B cell (primary cell): ENCODE data around the gene TP63. TPM values are rescaled to one million over a fixed set of nuclear protein-coding genes. Genes with fewer than 3 reads are reported as not detected.
"Not testable (repeated sequence)": the region's sequence is repeated elsewhere in the genome, so short reads cannot be mapped to it uniquely, and the experiment has no call there.

Experiments
- ATAC-seq: fragments of 200-7000 bp; cut with Tn5 transposase; one replicate; pipeline ENCODE4 v1.10.0; 2021; ENCODE audit warnings: low read depth, mild to moderate bottlenecking, moderate number of reproducible peaks, moderate library complexity
- CTCF ChIA-PET: fragments of 350-600 bp; sonication (Branson Sonifier 250); formaldehyde crosslinking; loops from one replicate; lab custom pipeline; 2021; ENCODE audit warnings: antibody characterized with exemption, inconsistent platforms; lab: Charles Lee
- POLR2A ChIA-PET: fragments of 350-600 bp; sonication (Branson Sonifier 250); formaldehyde crosslinking; loops from one replicate; lab custom pipeline; 2021; ENCODE audit warnings: antibody characterized with exemption; lab: Charles Lee
- DNase-seq: peaks from one replicate; pipeline ENCODE4 v3.0.0; 2013
- H2AFZ ChIP-seq: 2 replicates; pipeline ENCODE4 v1.6.1; 2012; ENCODE audit warnings: mild to moderate bottlenecking, low read depth, low read length; ENCODE audit not compliant: insufficient read depth, poor library complexity, severe bottlenecking
- H3K27ac ChIP-seq, 2 donors: 1 replicate in 1 of 2; 2 replicates in 1 of 2; pipeline ENCODE4 v1.5.1; 2012 to 2013; ENCODE audit warnings: low read length in 2 of 2, mild to moderate bottlenecking in 2 of 2, moderate library complexity in 1 of 2
- H3K27me3 ChIP-seq, 4 experiments: fragments of 200-600 bp in 1 of 4; sonication (generic) in 1 of 4; replicated peaks in 1 of 4; 1 replicate in 2 of 4; 2 replicates in 2 of 4; pipeline versions ENCODE4 v1.6.1 to v1.7.0; 2013 to 2016; ENCODE audit warnings: low read length in 3 of 4, mild to moderate bottlenecking in 2 of 4, mixed read lengths in 1 of 4, moderate library complexity in 1 of 4; ENCODE audit not compliant: insufficient read depth in 4 of 4, control insufficient read depth in 3 of 4; ENCODE audit errors: control extremely low read depth in 1 of 4
- H3K36me3 ChIP-seq, 2 experiments: replicated peaks in 1 of 2; 1 replicate in 1 of 2; 2 replicates in 1 of 2; pipeline versions ENCODE4 v1.6.1 to v1.7.1; 2013; ENCODE audit warnings: low read length in 1 of 2; ENCODE audit not compliant: insufficient read depth in 2 of 2, control insufficient read depth in 1 of 2; ENCODE audit errors: control extremely low read depth in 1 of 2, extremely low read depth in 1 of 2
- H3K4me1 ChIP-seq, 2 donors: fragments of 200-600 bp in 1 of 2; sonication (generic) in 1 of 2; 1 replicate in 1 of 2; 2 replicates in 1 of 2; pipeline versions ENCODE4 v1.5.1 to v1.6.1; 2013 to 2017; ENCODE audit warnings: low read length in 2 of 2; ENCODE audit not compliant: control insufficient read depth in 2 of 2, insufficient read depth in 2 of 2
- H3K4me2 ChIP-seq: replicated peaks from 2 replicates; pipeline ENCODE3; 2012; ENCODE audit warnings: mild to moderate bottlenecking, low read depth, low read length; ENCODE audit not compliant: poor library complexity, severe bottlenecking
- H3K4me3 ChIP-seq, 5 experiments: fragments of 200-600 bp in 1 of 5; sonication (generic) in 1 of 5; 1 replicate in 3 of 5; 2 replicates in 2 of 5; pipeline versions ENCODE4 v1.5.1 to v1.7.0; 2011 to 2016; ENCODE audit warnings: low read length in 4 of 5, mild to moderate bottlenecking in 4 of 5, low read depth in 2 of 5, control low read depth in 1 of 5, moderate library complexity in 1 of 5; ENCODE audit not compliant: insufficient read depth in 1 of 5; ENCODE audit errors: control extremely low read depth in 1 of 5, extremely low read depth in 1 of 5
- H3K79me2 ChIP-seq: fragments of 200-600 bp; sonication (generic); one replicate; pipeline ENCODE4 v1.6.0; 2016; ENCODE audit warnings: low read length; ENCODE audit not compliant: control insufficient read depth, insufficient read depth
- H3K9ac ChIP-seq: fragments of 200-600 bp; sonication (generic); 2 replicates; pipeline ENCODE4 v1.6.1; 2017; ENCODE audit warnings: mild to moderate bottlenecking, low read length, moderate library complexity
- H3K9me3 ChIP-seq, 3 donors: one replicate each; pipeline versions ENCODE4 v1.6.1 to v1.7.1; 2013; ENCODE audit warnings: low read length in 2 of 3; ENCODE audit not compliant: control insufficient read depth in 2 of 3, insufficient read depth in 1 of 3; ENCODE audit errors: control extremely low read depth in 1 of 3
- H4K20me1 ChIP-seq: 2 replicates; pipeline ENCODE4 v1.6.0; 2012; ENCODE audit warnings: mild to moderate bottlenecking, low read length; ENCODE audit not compliant: insufficient read depth, control insufficient read depth, poor library complexity, severe bottlenecking
- H3K27ac Mint-ChIP-seq: one replicate; pipeline ENCODE4 v1.8.0; 2021; ENCODE audit warnings: mixed read lengths
- H3K27me3 Mint-ChIP-seq: one replicate; pipeline ENCODE4 v1.8.0; 2021; ENCODE audit warnings: mixed read lengths
- H3K4me1 Mint-ChIP-seq: one replicate; pipeline ENCODE4 v1.8.0; 2021; ENCODE audit warnings: mixed read lengths
- H3K4me3 Mint-ChIP-seq: one replicate; pipeline ENCODE4 v1.8.0; 2021; ENCODE audit warnings: mixed read lengths
- H3K9me3 Mint-ChIP-seq: one replicate; pipeline ENCODE4 v1.8.0; 2022; ENCODE audit warnings: mixed read lengths; ENCODE audit not compliant: insufficient read depth
- CTCF ChIP-seq: fragments of 200-600 bp; IDR thresholded peaks from one replicate; pipeline ENCODE4 v1.8.0; 2022; ENCODE audit warnings: antibody characterized with exemption, mild to moderate bottlenecking
- EZH2 ChIP-seq: IDR thresholded peaks from 2 replicates; pipeline ENCODE4 v1.6.1; 2012; ENCODE audit warnings: borderline replicate concordance, low read depth, mild to moderate bottlenecking, moderate library complexity, low read length; ENCODE audit not compliant: insufficient read depth, poor library complexity, severe bottlenecking
- WGBS: methylation state at CpG from one replicate; pipeline ENCODE4 v1.1.5; 2013; ENCODE audit warnings: missing lambda C conversion rate; ENCODE audit not compliant: insufficient coverage; 5-methylcytosine and 5-hydroxymethylcytosine counted together
- intact Hi-C: fragments of 100-400 bp; cut with micrococcal nuclease; formaldehyde crosslinking; loops from one replicate; pipeline ENCODE4 v1.10.0; 2022
- polyA plus RNA-seq: library from polyadenylated mRNA; depleted of rRNA; stranded (reverse); fragments of >200 nt; gene quantifications from 2 replicates; pipeline ENCODE4 v1.2.3, GENCODE V29; 2012
- total RNA-seq, 2 donors: library from RNA; stranded (reverse); fragments of 120-200 nt in 1 of 2; gene quantifications; 1 replicate in 1 of 2; 2 replicates in 1 of 2; pipeline versions ENCODE4 v1.2.3 to v1.2.4, GENCODE V29; 2013 to 2022

Gene TP63
- total and polyA plus RNA-seq, 2 donors (not counting 1 experiment from before 2014, with no cell fraction given) = 1.2 to 2.0 TPM

GRCh38 chr3:189748046-189748445 lies 116.9 kb downstream of the TP63 start:
- Histone ChIP-seq H3K9me3 (peaks cover 1 to 17% (median 8%) of the 10 kb centered on the region in 3 donors), H3K79me2 (no peaks in the 10 kb centered on the region), H2AFZ (no peak overlapping the region), H3K36me3 (no peaks in the 10 kb centered on the region), H3K4me2 (no peak overlapping the region), H4K20me1 (no peaks in the 10 kb centered on the region), H3K27me3 (no peaks in the 10 kb centered on the region), H3K4me1 (no peaks in the 10 kb centered on the region), H3K27ac (no peak overlapping the region), H3K4me3 (no peak overlapping the region), H3K9ac (no peak overlapping the region)
- POLR2A ChIA-PET = no interaction called here
- Mint-ChIP-seq H3K4me3 (no peak overlapping the region), H3K27ac (no peak overlapping the region), H3K4me1 (no peaks in the 10 kb centered on the region), H3K9me3 (no peaks in the 10 kb centered on the region), H3K27me3 (no peaks in the 10 kb centered on the region)
- no CpG with 5 or more reads among the region's 2 CpGs for WGBS
- CTCF ChIA-PET = no interaction called here
- intact Hi-C loops = no loop called here
- DNase-seq (no peak), ATAC-seq (no peak)
- TF ChIP-seq EZH2 = no peak
- TF ChIP-seq CTCF = no peak

GRCh38 chr3:189750972-189751371 lies 119.8 kb downstream of the TP63 start:
- H3K4me3 Mint-ChIP-seq, POLR2A ChIA-PET, DNase-seq, H3K9ac ChIP-seq, H3K27me3 Mint-ChIP-seq, ATAC-seq, CTCF ChIA-PET, H3K4me1 ChIP-seq, H4K20me1 ChIP-seq, H3K36me3 ChIP-seq, H2AFZ ChIP-seq, intact Hi-C loops, H3K79me2 ChIP-seq, H3K4me2 ChIP-seq, H3K4me1 Mint-ChIP-seq, H3K9me3 Mint-ChIP-seq, H3K27ac ChIP-seq, H3K27ac Mint-ChIP-seq, H3K27me3 ChIP-seq, H3K9me3 ChIP-seq, H3K4me3 ChIP-seq: not testable (repeated sequence)
- WGBS = no CpG with 5 or more reads among the region's 4 CpGs
